ENCODE measurements around the gene NSD2. TPM values are rescaled to one million over a fixed set of nuclear protein-coding genes. Genes with fewer than 3 reads are reported as not detected.

The NSD2 gene
- total RNA-seq, 1 experiment from 2014 or later = 69.0 TPM

GRCh38 chr4:1825326-1825725 is 45.9 kb upstream of the NSD2 start:
- Histone ChIP-seq H3K4me1 (ENCODE audit: insufficient read depth, low read length) (no peaks in the 10 kb centered on the region), H3K9me2 (replicated peaks; ENCODE audit: low read length) (no peaks in the 10 kb centered on the region), H3K27ac (ENCODE audit: low read length) (no peak overlapping the region), H3K4me2 (ENCODE audit: low read length) (no peak overlapping the region), H3K9ac (ENCODE audit: low read length) (no peak overlapping the region), H4K20me1 (ENCODE audit: low read length) (no peaks in the 10 kb centered on the region), H3K36me3 (ENCODE audit: low read depth, low read length) (peaks cover 7% of the 10 kb centered on the region), H3K27me3 (ENCODE audit: low read length) (no peaks in the 10 kb centered on the region), H2AFZ (ENCODE audit: low read length) (no peak overlapping the region), H3K4me3 (ENCODE audit: low read length) (no peak overlapping the region), H3F3A (ENCODE audit: low read length, unreplicated experiment) (no peaks in the 10 kb centered on the region), H3K9me3 (ENCODE audit: low read length) (no peaks in the 10 kb centered on the region), H3K79me2 (ENCODE audit: low read length) (no peaks in the 10 kb centered on the region)
- POLR2A ChIA-PET (ENCODE audit: unreplicated experiment) = no interaction called here
- no peak for ATAC-seq
- DNase-seq = no peak
- intact Hi-C loops (cut with micrococcal nuclease) = no loop called here
- BruUV-seq (replicated peaks) = no TSS peak
- TF ChIP-seq CTCF (conservative IDR thresholded peaks at IDR 0.05; ENCODE audit: low read depth, low read length) = no peak
- TF ChIP-seq EZH2 (IDR thresholded peaks at IDR 0.05; ENCODE audit: low read length, unreplicated experiment) = no peak
- no peak for TF ChIP-seq EZH2phosphoT487 (IDR thresholded peaks at IDR 0.05; ENCODE audit: borderline replicate concordance, low read length)
- CTCF ChIA-PET = no interaction called here

- no peak for ATAC-seq
- Histone ChIP-seq H3K79me2 (ENCODE audit: low read length) (no peaks in the 10 kb centered on the region), H3K4me1 (ENCODE audit: insufficient read depth, low read length) (no peaks in the 10 kb centered on the region), H3K27ac (ENCODE audit: low read length) (no peak overlapping the region), H3K9me2 (replicated peaks; ENCODE audit: low read length) (no peaks in the 10 kb centered on the region), H3K27me3 (ENCODE audit: low read length) (no peaks in the 10 kb centered on the region), H3F3A (ENCODE audit: low read length, unreplicated experiment) (no peaks in the 10 kb centered on the region), H3K4me2 (ENCODE audit: low read length) (no peak overlapping the region), H4K20me1 (ENCODE audit: low read length) (no peaks in the 10 kb centered on the region), H3K9me3 (ENCODE audit: low read length) (no peaks in the 10 kb centered on the region), H3K9ac (ENCODE audit: low read length) (no peak overlapping the region), H3K4me3 (ENCODE audit: low read length) (no peak overlapping the region), H3K36me3 (ENCODE audit: low read depth, low read length) (peaks cover 5% of the 10 kb centered on the region), H2AFZ (ENCODE audit: low read length) (no peak overlapping the region)
- ChIA-PET CTCF (no interaction called here), POLR2A (ENCODE audit: unreplicated experiment) (no interaction called here)
- no peak for DNase-seq
- no TSS peak for BruUV-seq (replicated peaks)
- intact Hi-C loops (cut with micrococcal nuclease) = no loop called here
- no peak for TF ChIP-seq EZH2 (IDR thresholded peaks at IDR 0.05; ENCODE audit: low read length, unreplicated experiment)
- no peak for TF ChIP-seq EZH2phosphoT487 (IDR thresholded peaks at IDR 0.05; ENCODE audit: borderline replicate concordance, low read length)
- no peak for TF ChIP-seq CTCF (conservative IDR thresholded peaks at IDR 0.05; ENCODE audit: low read depth, low read length)
Observed at GRCh38 chr4:1826531-1827350, 44.5 kb upstream of the NSD2 start.

- H3K4me2 ChIP-seq (ENCODE audit: low read length) = no peak overlapping the region
- POLR2A ChIA-PET (ENCODE audit: unreplicated experiment) = no interaction called here
- H3K4me3 ChIP-seq (ENCODE audit: low read length) = no peak overlapping the region
- H3K36me3 ChIP-seq (ENCODE audit: low read depth, low read length) = peaks cover 5% of the 10 kb centered on the region
- intact Hi-C loops (cut with micrococcal nuclease) = no loop called here
- H3K79me2 ChIP-seq (ENCODE audit: low read length) = no peaks in the 10 kb centered on the region
- no peak overlapping the region for H3K27ac ChIP-seq (ENCODE audit: low read length)
- no peak overlapping the region for H2AFZ ChIP-seq (ENCODE audit: low read length)
- H4K20me1 ChIP-seq (ENCODE audit: low read length) = no peaks in the 10 kb centered on the region
- H3K9me3 ChIP-seq (ENCODE audit: low read length) = no peaks in the 10 kb centered on the region
- H3K27me3 ChIP-seq (ENCODE audit: low read length) = no peaks in the 10 kb centered on the region
- TF ChIP-seq CTCF (conservative IDR thresholded peaks at IDR 0.05; ENCODE audit: low read depth, low read length) = no peak
- DNase-seq (no peak), ATAC-seq (no peak)
- no peaks in the 10 kb centered on the region for H3K4me1 ChIP-seq (ENCODE audit: insufficient read depth, low read length)
- no peaks in the 10 kb centered on the region for H3K9me2 ChIP-seq (replicated peaks; ENCODE audit: low read length)
- CTCF ChIA-PET = no interaction called here
- H3K9ac ChIP-seq (ENCODE audit: low read length) = no peak overlapping the region
- BruUV-seq (replicated peaks) = no TSS peak
- no peaks in the 10 kb centered on the region for H3F3A ChIP-seq (ENCODE audit: low read length, unreplicated experiment)
Observed at GRCh38 chr4:1830234-1830633, 41.0 kb upstream of the NSD2 start.
